GM19328 (cell line): ENCODE results near the gene INAFM2.

Experiments used
- ATAC-seq: cut with Tn5 transposase; IDR thresholded peaks from one replicate; pipeline ENCODE4 v1.9.1; 2021; ENCODE audit warnings: mild to moderate bottlenecking, moderate library complexity; ENCODE audit not compliant: unreplicated experiment

INAFM2 gene

GRCh38 chr15:40305281-40305680, 18.2 kb upstream of the INAFM2 start:
- ATAC-seq = no peak

GRCh38 chr15:40306371-40306770, 17.1 kb upstream of the INAFM2 start:
- ATAC-seq = no peak

GRCh38 chr15:40306908-40307307, 16.6 kb upstream of the INAFM2 start:
- ATAC-seq = no peak

GRCh38 chr15:40307421-40308211, 15.9 kb upstream of the INAFM2 start, which contains the start of gene PLCB2:
Gene PLCB2, minus strand, starts transcription at chr15:40307935. Its CDS starts 263 bp downstream, at chr15:40307672.
- no peak for ATAC-seq

- no peak for ATAC-seq
Measured at GRCh38 chr15:40309344-40309862, 14.1 kb upstream of the INAFM2 start.

- ATAC-seq = no peak
Measured at GRCh38 chr15:40310001-40310959, 13.2 kb upstream of the INAFM2 start.

GRCh38 chr15:40310993-40311392, 12.5 kb upstream of the INAFM2 start:
- no peak for ATAC-seq

- ATAC-seq = no peak
Measured at GRCh38 chr15:40312370-40313158, 10.9 kb upstream of the INAFM2 start.

- no peak for ATAC-seq
Measured at GRCh38 chr15:40313531-40314398, 9.7 kb upstream of the INAFM2 start.

GRCh38 chr15:40314723-40315276, 8.7 kb upstream of the INAFM2 start:
- ATAC-seq = no peak

GRCh38 chr15:40316931-40317330, 6.6 kb upstream of the INAFM2 start:
- no peak for ATAC-seq

GRCh38 chr15:40317580-40317979, 5.9 kb upstream of the INAFM2 start:
- ATAC-seq = no peak

GRCh38 chr15:40320409-40320808, 3.1 kb upstream of the INAFM2 start:
- no peak for ATAC-seq

GRCh38 chr15:40320931-40321371, 2.5 kb upstream of the INAFM2 start:
- no peak for ATAC-seq

GRCh38 chr15:40322531-40323238, 807 bp upstream of the INAFM2 start:
- ATAC-seq = no peak

GRCh38 chr15:40323953-40324937, 753 bp downstream of the INAFM2 start:
- ATAC-seq = peak; percentile 3

- ATAC-seq = no peak
Measured at GRCh38 chr15:40325188-40325587, 1.7 kb downstream of the INAFM2 start.

- no peak for ATAC-seq
Measured at GRCh38 chr15:40325700-40326099, 2.2 kb downstream of the INAFM2 start.
